Testis (tissue), 3 donors: Measurements from ENCODE around the gene IFITM10. TPM values are rescaled to one million over a fixed set of nuclear protein-coding genes. Genes with fewer than 3 reads are reported as not detected.

Source experiments
- DNase-seq: peaks from one replicate; pipeline ENCODE4 v3.0.0-alpha.2; 2019
- H3K27ac ChIP-seq, 2 donors: fragments of 200-600 bp; sonication (generic); one replicate each; pipeline ENCODE4 v1.5.1; 2019
- H3K27me3 ChIP-seq: fragments of 200-600 bp; sonication (generic); one replicate; pipeline ENCODE4 v1.5.1; 2019
- H3K36me3 ChIP-seq: fragments of 200-600 bp; sonication (generic); one replicate; pipeline ENCODE4 v1.5.1; 2017; ENCODE audit warnings: low read depth; ENCODE audit errors: missing control alignments
- H3K4me1 ChIP-seq: fragments of 200-600 bp; sonication (generic); one replicate; pipeline ENCODE4 v1.5.1; 2019
- H3K4me3 ChIP-seq, 2 donors: fragments of 200-600 bp; sonication (generic); one replicate each; pipeline ENCODE4 v1.5.1; 2017 to 2019
- H3K9me3 ChIP-seq: fragments of 200-600 bp; sonication (generic); one replicate; pipeline ENCODE4 v1.5.1; 2017
- CTCF ChIP-seq, 3 experiments: fragments of 450-650 bp in 2 of 3; fragments of 200-600 bp in 1 of 3; sonication (generic) in 1 of 3; IDR thresholded peaks; one replicate each; pipeline ENCODE4 v1.5.1; 2016 to 2019; ENCODE audit warnings: antibody characterized with exemption in 3 of 3, mild to moderate bottlenecking in 2 of 3, moderate library complexity in 1 of 3
- POLR2A ChIP-seq: fragments of 450-650 bp; IDR thresholded peaks from one replicate; pipeline ENCODE4 v1.6.1; 2017; ENCODE audit warnings: antibody characterized with exemption, mild to moderate bottlenecking, moderate library complexity
- WGBS, 2 donors: methylation state at CpG; one replicate each; pipeline ENCODE4 v1.1.5; 2018; 5-methylcytosine and 5-hydroxymethylcytosine counted together
- intact Hi-C: fragments of 100-400 bp; cut with DNase I; formaldehyde crosslinking; loops from one replicate; pipeline ENCODE4 v1.15.1; 2023; ENCODE audit warnings: low total_unique reads
- polyA plus RNA-seq: library from polyadenylated mRNA; stranded (reverse); fragments of 350-450 nt; fragmentation: Illumina TruSeq; extraction: RNeasy Lipid Tissue Mini Kit (QIAGEN cat#74804); gene quantifications from one replicate; pipeline ENCODE4 v1.2.3, GENCODE V29; 2014; ENCODE audit warnings: low read depth, low replicate concordance; ENCODE audit not compliant: insufficient read depth
- total RNA-seq, 2 donors: library from RNA; depleted of rRNA; stranded (reverse); fragments of >200 nt; gene quantifications; one replicate each; pipeline ENCODE4 v1.2.3, GENCODE V29; 2016

The IFITM10 gene
- total and polyA plus RNA-seq, 3 donors from 2014 or later: 2.6 to 9.6 (median 6.0) TPM

GRCh38 chr11:1701091-1701807 lies 49.1 kb downstream of the IFITM10 start:
- Histone ChIP-seq H3K9me3 (no peaks in the 10 kb centered on the region), H3K27me3 (no peaks in the 10 kb centered on the region), H3K4me3 (no peak overlapping the region), H3K27ac (no peak overlapping the region), H3K36me3 (no peaks in the 10 kb centered on the region), H3K4me1 (no peaks in the 10 kb centered on the region)
- DNase-seq: peak; percentile 17
- intact Hi-C loops: no loop called here
- TF ChIP-seq CTCF (IDR thresholded peaks at IDR 0.05) (no peak), POLR2A (no peak)
- WGBS, 2 donors: 68 to 75% methylated on average over 10 of the region's 10 CpGs

DNA sequence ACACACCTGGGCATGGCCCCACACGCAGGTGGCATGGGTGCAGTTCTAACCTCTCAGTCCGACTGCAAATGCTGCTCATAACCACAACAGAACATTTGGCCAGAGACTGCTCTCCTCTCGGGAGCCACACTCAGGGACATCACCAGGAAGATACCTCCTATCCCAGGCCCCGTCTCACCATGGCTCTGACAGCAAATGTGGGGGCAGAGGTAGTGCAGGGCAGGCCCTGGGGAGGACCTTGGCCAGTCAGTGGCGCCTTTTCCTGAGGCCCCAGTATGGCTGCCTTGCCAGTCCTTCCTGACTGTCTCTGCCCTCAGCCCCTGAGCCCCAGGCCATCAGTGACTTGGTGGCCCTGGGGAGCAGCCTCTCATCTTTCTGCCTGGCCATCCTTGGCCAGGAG lies 50.6 kb downstream of the IFITM10 start:
- Histone ChIP-seq H3K4me3 (no peak overlapping the region), H3K36me3 (no peaks in the 10 kb centered on the region), H3K4me1 (no peaks in the 10 kb centered on the region), H3K27ac (no peak overlapping the region), H3K9me3 (no peaks in the 10 kb centered on the region), H3K27me3 (no peaks in the 10 kb centered on the region)
- TF ChIP-seq POLR2A: no peak
- TF ChIP-seq CTCF (IDR thresholded peaks at IDR 0.05): no peak
- intact Hi-C loops: no loop called here
- 83 to 86% methylated on average over 5 of the region's 5 CpGs for WGBS, 2 donors
- no peak for DNase-seq

- intact Hi-C loops: no loop called here
- TF ChIP-seq POLR2A (no peak), CTCF (IDR thresholded peaks at IDR 0.05) (no peak)
Observed at GRCh38 chr11:1696608-1697570, 53.5 kb downstream of the IFITM10 start, which contains the start of gene KRTAP5-6. Gene KRTAP5-6 (plus strand): TSS chr11:1697195. CDS start chr11:1697246, 51 bp downstream.

GRCh38 chr11:1695548-1696108 lies 54.8 kb downstream of the IFITM10 start:
- intact Hi-C loops: loop anchor here (2.0 kb wide), 1 partner anchor 463 kb away; no protein-coding TSS in a partner anchor
- TF ChIP-seq POLR2A (no peak), CTCF (IDR thresholded peaks at IDR 0.05) (no peak)
- Histone ChIP-seq H3K36me3 (no peaks in the 10 kb centered on the region), H3K9me3 (no peaks in the 10 kb centered on the region), H3K4me1 (peaks cover 8% of the 10 kb centered on the region), H3K27ac (no peak overlapping the region), H3K27me3 (no peaks in the 10 kb centered on the region), H3K4me3 (no peak overlapping the region)
- DNase-seq: no peak
- 98 to 100% methylated on average over 2 to 3 of the region's 3 CpGs for WGBS, 2 donors

More at GRCh38 chr11:1696608-1697570, 53.5 kb downstream of the IFITM10 start, which contains the start of gene KRTAP5-6:
- WGBS, 2 donors: 85 to 92% methylated on average over 10 to 11 of the region's 11 CpGs
- Histone ChIP-seq H3K9me3 (no peaks in the 10 kb centered on the region), H3K36me3 (no peaks in the 10 kb centered on the region), H3K4me1 (peaks cover 8% of the 10 kb centered on the region), H3K4me3 (no peak within 1 kb of the TSS), H3K27me3 (no peaks in the 10 kb centered on the region), H3K27ac (no peak within 1 kb of the TSS)
- DNase-seq: no peak
